Measurements from ENCODE around the gene UBFD1. TPM values are rescaled to one million over a fixed set of nuclear protein-coding genes. Genes with fewer than 3 reads are reported as not detected.

The UBFD1 gene
- total and polyA plus RNA-seq, 10 of the 15 experiments (the other 5 are each of a cell fraction or from before 2014, with no cell fraction given) = 7.3 to 48.5 (median 32.1) TPM

DNA sequence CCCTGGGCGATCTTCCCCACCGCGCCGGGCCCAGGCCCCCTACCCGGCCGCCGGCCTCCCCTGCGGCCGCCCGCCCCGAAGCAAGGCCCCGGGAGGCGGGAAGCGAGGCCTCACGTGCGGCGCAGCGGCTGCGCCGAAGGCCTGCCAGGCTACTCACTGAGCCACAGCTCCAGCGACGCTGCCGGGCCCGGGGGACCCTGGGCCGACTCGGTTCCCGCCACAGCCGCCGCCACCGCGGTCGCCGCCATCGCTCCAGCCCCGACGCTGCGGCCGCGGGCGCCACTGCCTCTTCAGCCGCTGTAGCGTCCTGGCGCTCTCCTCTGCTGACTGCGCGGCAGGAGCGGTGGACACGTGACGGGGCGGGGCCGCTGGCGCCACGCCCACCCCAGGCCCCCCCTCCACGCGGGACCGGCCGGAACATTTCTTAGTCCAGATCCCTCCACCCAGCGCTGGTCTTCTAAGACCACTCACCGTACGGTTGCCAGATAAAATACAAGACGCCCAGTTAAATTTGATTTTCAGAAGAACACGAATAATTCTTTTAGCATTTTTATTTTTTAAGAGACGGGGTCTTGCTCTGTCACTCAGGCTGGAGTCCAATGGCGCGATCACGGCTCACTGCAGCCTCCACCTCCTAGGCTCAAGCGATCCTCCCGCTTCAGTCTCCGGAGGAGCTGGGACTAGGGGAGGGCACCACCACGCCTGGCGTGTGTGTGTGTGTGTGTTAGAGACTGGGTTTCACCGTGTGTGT is 47.2 kb upstream of the UBFD1 start, which contains the start of gene GGA2:
Gene GGA2 (minus strand): TSS at position 331 of the 751 bp plus-strand sequence. CDS start 83 bp downstream, at position 248.
- Histone ChIP-seq H3K4me2 (ENCODE audit: control insufficient read depth, insufficient read depth) (peak within 1 kb of the TSS; percentile 91), H4K20me1 (ENCODE audit: control insufficient read depth, insufficient read depth) (peaks cover 12% of the 10 kb centered on the region), H3K27ac (ENCODE audit: control insufficient read depth, insufficient read depth) (peak within 1 kb of the TSS; percentile 76), H3K4me3 (peak within 1 kb of the TSS; percentile 94), H3K36me3 (ENCODE audit: control insufficient read depth in 2 of 2, insufficient read depth in 2 of 2, low read length in 1 of 2) (no peaks in the 10 kb centered on the region), H2AFZ (ENCODE audit: control insufficient read depth, low read depth, low read length) (peak within 1 kb of the TSS; percentile 93), H3K9ac (ENCODE audit: control insufficient read depth, insufficient read depth, low read length) (peak within 1 kb of the TSS; percentile 86), H3K9me3 (replicated peaks; ENCODE audit: control insufficient read depth, insufficient read depth, low read length) (no peaks in the 10 kb centered on the region), H3K79me2 (ENCODE audit: control insufficient read depth, insufficient read depth, low read length) (peaks cover 53% of the 10 kb centered on the region), H3K27me3 (replicated peaks in 1 of 2; ENCODE audit: control insufficient read depth in 2 of 2, insufficient read depth in 2 of 2, low read length in 1 of 2) (no peaks in the 10 kb centered on the region), H3K4me1 (ENCODE audit: control insufficient read depth, insufficient read depth, low read length) (peaks cover 16% of the 10 kb centered on the region)
- under 1% methylated on average over 51 of the region's 71 CpGs for WGBS (ENCODE audit: insufficient coverage, insufficient replicate concordance, low lambda C conversion rate, missing lambda C conversion rate)
- SMC1A ChIA-PET (ENCODE audit: uncharacterized antibody, unreplicated experiment) = no interaction called here
- CTCF ChIA-PET = interaction anchor here (1.9 to 5.1 kb wide), 2 partner anchors 46 to 87 kb away, joined by 8 to 35 read pairs; partner anchors contain the start of genes EARS2 and UBFD1
- POLR2A ChIA-PET = interaction anchor here (0.7 to 2.1 kb wide), 3 partner anchors 8 to 13 kb away, joined by 3 to 6 read pairs (median 4); no protein-coding TSS in a partner anchor
- peak; percentile 84 for ATAC-seq
- RAD21 ChIA-PET (ENCODE audit: unreplicated experiment) = interaction anchor here (0.6 kb wide), 1 partner anchor 1378 kb away, joined by 3 read pairs; no protein-coding TSS in a partner anchor
- in situ Hi-C loops (cut with MboI) (no loop called here), intact Hi-C loops (cut with micrococcal nuclease; ENCODE audit: unreplicated experiment) (no loop called here)
- BruUV-seq (replicated peaks) = no TSS peak
- DNase-seq (ENCODE audit: low read depth, low spot score) = no peak
- FAIRE-seq = peak; percentile 90
- 0 out of 2 replicates have a peak, but pooled peaks have one; percentile 67 for TF ChIP-seq TCF3 (IDR thresholded peaks at IDR 0.05; ENCODE audit: borderline replicate concordance, insufficient read depth, low read depth, low read length)
- no peak for TF ChIP-seq SIX5 (IDR thresholded peaks at IDR 0.05; ENCODE audit: low read depth, low read length, severe bottlenecking)
- TF ChIP-seq, protein P1, sequence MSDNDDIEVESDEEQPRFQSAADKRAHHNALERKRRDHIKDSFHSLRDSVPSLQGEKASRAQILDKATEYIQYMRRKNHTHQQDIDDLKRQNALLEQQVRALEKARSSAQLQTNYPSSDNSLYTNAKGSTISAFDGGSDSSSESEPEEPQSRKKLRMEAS (IDR thresholded peaks at IDR 0.05; ENCODE audit: low read depth, low read length) = peak; percentile 83
- no peak for TF ChIP-seq ZBED1 (IDR thresholded peaks at IDR 0.05; ENCODE audit: borderline replicate concordance)
- peak; percentile 65 for TF ChIP-seq NR2F1 (conservative IDR thresholded peaks at IDR 0.05)
- peak; percentile 52; the same call in 1 of the 2 replicates for TF ChIP-seq PAX5 (IDR thresholded peaks at IDR 0.05; ENCODE audit: borderline replicate concordance, low read depth, low read length)
- TF ChIP-seq, protein P2, sequence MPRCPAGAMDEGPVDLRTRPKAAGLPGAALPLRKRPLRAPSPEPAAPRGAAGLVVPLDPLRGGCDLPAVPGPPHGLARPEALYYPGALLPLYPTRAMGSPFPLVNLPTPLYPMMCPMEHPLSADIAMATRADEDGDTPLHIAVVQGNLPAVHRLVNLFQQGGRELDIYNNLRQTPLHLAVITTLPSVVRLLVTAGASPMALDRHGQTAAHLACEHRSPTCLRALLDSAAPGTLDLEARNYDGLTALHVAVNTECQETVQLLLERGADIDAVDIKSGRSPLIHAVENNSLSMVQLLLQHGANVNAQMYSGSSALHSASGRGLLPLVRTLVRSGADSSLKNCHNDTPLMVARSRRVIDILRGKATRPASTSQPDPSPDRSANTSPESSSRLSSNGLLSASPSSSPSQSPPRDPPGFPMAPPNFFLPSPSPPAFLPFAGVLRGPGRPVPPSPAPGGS (IDR thresholded peaks at IDR 0.05; ENCODE audit: borderline replicate concordance, insufficient read depth, low read depth, low read length, poor library complexity, severe bottlenecking) = peak; percentile 87
- TF ChIP-seq NFXL1 (IDR thresholded peaks at IDR 0.05; ENCODE audit: borderline replicate concordance) = no peak
- TF ChIP-seq, protein P3, sequence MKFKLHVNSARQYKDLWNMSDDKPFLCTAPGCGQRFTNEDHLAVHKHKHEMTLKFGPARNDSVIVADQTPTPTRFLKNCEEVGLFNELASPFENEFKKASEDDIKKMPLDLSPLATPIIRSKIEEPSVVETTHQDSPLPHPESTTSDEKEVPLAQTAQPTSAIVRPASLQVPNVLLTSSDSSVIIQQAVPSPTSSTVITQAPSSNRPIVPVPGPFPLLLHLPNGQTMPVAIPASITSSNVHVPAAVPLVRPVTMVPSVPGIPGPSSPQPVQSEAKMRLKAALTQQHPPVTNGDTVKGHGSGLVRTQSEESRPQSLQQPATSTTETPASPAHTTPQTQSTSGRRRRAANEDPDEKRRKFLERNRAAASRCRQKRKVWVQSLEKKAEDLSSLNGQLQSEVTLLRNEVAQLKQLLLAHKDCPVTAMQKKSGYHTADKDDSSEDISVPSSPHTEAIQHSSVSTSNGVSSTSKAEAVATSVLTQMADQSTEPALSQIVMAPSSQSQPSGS (IDR thresholded peaks at IDR 0.05; ENCODE audit: low read length) = no peak
- TF ChIP-seq MEF2B (IDR thresholded peaks at IDR 0.05; ENCODE audit: partially characterized antibody, poor library complexity, severe bottlenecking) = peak; percentile 19
- TF ChIP-seq, protein P4, sequence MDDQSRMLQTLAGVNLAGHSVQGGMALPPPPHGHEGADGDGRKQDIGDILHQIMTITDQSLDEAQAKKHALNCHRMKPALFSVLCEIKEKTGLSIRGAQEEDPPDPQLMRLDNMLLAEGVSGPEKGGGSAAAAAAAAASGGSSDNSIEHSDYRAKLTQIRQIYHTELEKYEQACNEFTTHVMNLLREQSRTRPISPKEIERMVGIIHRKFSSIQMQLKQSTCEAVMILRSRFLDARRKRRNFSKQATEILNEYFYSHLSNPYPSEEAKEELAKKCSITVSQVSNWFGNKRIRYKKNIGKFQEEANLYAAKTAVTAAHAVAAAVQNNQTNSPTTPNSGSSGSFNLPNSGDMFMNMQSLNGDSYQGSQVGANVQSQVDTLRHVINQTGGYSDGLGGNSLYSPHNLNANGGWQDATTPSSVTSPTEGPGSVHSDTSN (IDR thresholded peaks at IDR 0.05; ENCODE audit: insufficient replicate concordance, low read depth, low read length) = peak; percentile 63
- TF ChIP-seq POLR2AphosphoS5 (IDR thresholded peaks at IDR 0.05; ENCODE audit: low read length) = peak; percentile 91
- TF ChIP-seq PML (IDR thresholded peaks at IDR 0.05; ENCODE audit: low read length) = peak; percentile 21; the same call in 1 of the 2 replicates
- no peak for TF ChIP-seq HDGF (IDR thresholded peaks at IDR 0.05)
- TF ChIP-seq EGR1 (IDR thresholded peaks at IDR 0.05; ENCODE audit: borderline replicate concordance in 1 of 2, low read depth in 2 of 2, low read length in 2 of 2) = peak in 1 of 2 experiments; percentile 40; a peak in 1 of 3 replicates
- TF ChIP-seq YY1 (IDR thresholded peaks at IDR 0.05; ENCODE audit: low read depth, low read length) = peak; percentile 91
